SW 1271 (cell line): ENCODE data around the gene APOA4.
A peak's percentile ranks its signal among the peaks of the same experiment; 100 is the strongest.
"Not testable (repeated sequence)": the region's sequence is repeated elsewhere in the genome, so short reads cannot be mapped to it uniquely, and the experiment has no call there.

ENCODE experiments used
- DNase-seq, 2 experiments: peaks; one replicate each; lab custom pipeline; 2025; lab: John Stamatoyannopoulos, UW

APOA4 gene

DNA sequence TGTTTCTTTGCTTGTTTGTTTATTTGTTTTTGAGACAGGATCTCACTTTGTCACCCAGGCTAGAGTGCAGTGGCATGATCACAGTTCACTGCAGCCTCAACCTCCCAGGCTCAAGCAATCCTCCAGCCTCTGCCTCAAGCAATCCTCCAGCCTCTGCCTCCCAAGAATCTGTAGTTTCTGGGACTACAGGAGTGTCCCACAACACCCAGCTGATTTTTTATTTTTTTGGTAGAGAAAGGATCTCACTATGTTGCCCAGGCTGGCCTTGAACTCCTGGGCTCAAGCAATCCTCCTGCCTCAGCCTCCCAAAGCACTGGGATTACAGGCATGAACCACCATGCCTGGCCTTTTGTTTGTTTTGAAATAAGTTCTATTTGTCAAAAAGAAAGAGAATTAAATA, 21.4 kb downstream of the APOA4 start:
- not testable (repeated sequence) for DNase-seq

- no peak for DNase-seq
Observed at GRCh38 chr11:116800610-116801009, 22.5 kb downstream of the APOA4 start.

DNA sequence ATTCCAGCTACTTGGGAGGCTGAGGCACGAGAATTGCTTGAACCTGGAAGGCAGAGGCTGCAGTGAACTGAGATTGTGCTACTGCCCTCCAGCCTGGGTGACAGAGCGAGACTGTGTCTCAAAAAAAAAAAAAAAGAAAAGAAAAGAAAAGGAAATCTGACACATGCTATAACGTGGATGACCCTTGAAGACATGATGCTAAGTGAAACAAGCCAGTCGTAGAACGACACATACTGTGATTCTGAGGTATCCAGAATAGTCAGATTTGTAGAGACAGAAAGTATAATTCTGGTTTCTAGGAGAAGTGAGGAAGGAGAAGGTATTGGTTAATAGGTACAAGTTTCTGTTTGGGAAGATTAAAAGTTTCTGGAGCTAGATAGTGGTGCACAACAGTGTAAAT, 24.7 kb downstream of the APOA4 start:
- no peak for DNase-seq

DNA sequence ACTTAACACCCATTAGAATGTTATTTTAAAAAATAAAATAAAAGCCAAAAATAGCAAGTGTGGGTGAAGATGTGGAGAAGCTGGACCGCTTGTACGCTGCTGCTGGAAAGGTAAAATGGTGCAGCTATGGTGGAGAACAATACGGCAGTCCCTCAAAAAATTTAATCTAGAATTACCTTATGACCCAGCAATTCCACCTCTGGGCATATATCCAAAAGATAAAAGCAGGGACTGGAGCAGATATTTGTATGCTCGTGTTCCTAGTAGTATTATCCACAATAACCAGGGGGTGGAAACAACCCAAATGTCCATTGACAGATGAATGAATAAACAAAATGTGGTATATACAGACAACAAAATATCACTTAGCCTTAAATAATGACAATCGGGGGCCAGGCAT, 25.3 kb downstream of the APOA4 start:
- DNase-seq = no peak

DNA sequence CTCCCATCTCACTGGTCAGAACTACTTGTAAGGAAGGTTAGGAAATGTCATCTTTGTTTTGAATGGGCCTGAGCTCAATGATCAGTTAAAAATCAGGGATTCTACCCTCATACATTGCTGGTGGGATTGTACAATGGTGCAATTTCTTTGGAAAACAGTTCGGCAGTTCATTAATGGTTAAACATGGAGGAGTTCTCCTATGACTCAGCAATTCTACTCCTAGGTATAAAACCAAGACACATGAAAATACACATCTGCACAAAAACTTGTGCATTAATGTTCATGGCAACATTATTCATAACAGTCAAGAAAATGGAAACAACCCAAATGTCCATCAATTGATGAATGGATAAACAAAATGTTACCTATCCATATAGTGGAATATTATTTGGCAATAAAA, 26.6 kb downstream of the APOA4 start:
- DNase-seq = no peak

- no peak for DNase-seq
Observed at GRCh38 chr11:116794851-116795250, 28.3 kb downstream of the APOA4 start.

DNA sequence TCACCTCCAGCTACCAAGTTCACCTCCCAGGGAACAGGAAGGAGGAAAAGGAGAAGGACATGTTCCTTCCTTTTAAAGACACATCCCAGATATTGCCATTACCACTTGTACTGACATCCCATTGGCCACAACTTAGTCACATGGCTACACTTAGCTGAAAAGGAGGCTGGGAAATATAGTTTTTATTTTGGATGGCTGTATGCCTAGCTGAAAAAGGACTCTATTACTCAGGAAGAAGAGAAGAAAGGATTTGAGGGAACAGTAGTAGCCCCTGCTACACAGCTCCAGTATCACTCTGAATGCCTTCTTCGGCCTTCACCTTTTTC, 29.4 kb downstream of the APOA4 start:
- peak in 1 of 2 experiments; percentile 25 for DNase-seq

- DNase-seq = peak in 1 of 2 experiments; percentile 14
Observed at GRCh38 chr11:116792869-116793771, 30.0 kb downstream of the APOA4 start.

DNA sequence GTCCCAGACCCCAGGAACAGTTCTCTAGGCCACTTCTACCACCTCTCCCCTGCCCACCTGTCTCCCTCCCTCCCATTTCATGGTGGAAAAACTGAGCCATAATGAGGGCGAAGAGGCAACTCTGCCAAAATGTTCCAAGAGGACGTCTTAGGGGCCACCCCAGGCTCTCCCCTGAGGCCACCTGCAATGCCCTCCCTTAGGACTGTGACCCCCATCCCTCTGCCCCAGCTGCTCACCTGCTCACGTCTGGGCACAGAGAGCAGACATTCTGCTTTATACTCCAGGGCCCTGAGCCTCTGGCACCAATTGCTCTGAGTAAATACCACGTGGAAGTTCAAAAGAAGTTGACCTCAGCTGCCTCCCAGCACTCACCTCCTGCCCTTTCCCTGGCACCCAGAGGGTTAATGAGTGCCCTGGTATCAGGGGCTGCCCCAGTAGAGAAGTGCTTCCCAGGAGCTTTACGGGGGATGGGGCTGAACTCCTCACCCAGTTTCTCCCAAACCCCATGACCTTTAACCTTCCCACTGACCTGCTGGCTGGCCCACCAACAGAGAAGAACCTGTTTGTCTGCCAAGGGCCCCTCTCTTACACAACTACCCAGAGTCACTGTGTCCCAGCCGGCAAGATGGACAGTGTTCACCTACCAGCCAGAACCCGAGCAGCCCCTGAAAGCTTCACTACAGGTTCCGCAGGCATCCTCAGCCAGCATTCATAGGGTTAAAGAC, 30.8 kb downstream of the APOA4 start:
- no peak for DNase-seq

DNA sequence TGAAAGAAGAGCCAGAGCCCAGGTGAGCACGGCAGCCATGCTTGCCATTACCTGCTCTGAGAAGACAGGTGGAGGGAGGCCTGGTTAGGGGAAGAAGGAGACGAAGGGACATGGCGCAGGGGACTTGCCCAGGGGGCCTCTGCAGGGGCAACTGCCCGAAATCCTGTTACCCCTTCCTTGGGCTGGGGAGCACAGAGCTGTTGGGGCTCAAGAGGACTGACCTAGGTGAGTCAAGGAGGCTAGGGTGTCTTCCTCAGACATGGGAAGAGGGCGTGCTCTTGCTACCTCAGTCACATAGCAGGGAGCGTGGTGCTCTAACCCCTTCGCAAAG, 31.3 kb downstream of the APOA4 start, which contains the start of gene APOA5:
APOA5 (minus strand) TSS at position 67 of the 331 bp plus-strand sequence; CDS start at position 48, 19 bp downstream.
- no peak for DNase-seq

- peak in 1 of 2 experiments; percentile 4 for DNase-seq
Observed at GRCh38 chr11:116791002-116791812, 31.9 kb downstream of the APOA4 start.

GRCh38 chr11:116790167-116791001, 32.7 kb downstream of the APOA4 start:
- DNase-seq = no peak

- DNase-seq = no peak
Observed at GRCh38 chr11:116788975-116789374, 34.1 kb downstream of the APOA4 start.

DNA sequence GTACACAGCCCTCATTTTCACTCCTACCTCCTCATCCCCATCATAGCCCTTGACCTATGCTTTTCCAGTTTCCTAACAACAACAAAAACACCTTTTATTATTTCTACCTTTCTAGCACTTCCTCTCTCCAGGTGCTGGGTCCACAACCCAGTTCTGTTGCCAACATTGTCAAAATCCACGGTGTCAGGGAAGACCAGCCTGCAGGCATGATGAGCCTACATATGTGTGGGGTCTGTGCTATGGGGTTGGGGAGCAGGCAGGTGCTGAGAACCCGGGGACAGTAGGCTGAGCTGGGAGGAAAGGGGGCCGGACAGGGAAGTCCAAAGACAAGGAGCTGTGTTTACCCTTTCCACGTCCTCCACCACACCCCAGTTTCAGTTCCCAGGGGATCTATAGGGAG, 34.6 kb downstream of the APOA4 start:
- DNase-seq = no peak

DNA sequence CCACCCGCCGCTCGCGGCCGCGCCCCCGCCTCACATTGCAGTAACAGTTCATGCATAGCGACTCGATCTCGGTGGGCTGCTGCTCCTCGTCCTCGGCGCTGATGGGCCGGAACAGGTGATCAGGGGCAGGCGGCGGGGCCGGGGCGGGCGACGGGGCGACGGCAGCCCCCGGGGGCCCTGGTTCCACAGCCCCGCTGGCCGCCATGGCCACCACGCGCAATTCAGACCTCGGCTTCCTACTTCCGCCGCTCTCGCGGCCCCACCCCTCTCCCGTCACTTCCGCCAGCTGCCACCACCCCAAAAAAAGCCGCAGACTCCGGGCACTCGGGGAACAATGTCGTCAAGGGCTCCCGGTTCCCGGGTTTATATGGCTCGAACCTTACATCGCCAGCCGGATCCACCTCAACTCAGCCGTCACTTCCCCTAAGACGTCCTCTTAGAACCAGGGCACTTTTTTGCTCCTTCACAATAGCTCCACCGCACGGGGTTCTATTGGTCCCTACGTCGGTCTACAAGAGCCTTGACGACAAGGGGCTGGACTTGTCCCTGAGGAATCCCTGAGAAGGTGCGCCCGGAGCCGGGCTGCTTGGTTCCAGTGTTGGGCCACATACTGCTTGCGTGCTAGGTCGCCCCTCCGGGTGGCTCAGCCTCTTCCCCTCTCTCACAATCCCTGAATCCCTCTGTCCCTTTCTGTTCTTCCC, 35.2 kb downstream of the APOA4 start, which contains the start of gene ZPR1:
ZPR1 (minus strand) TSS at position 238 of the 701 bp plus-strand sequence; CDS start at position 205, 33 bp downstream.
- DNase-seq = peak; percentile 13 to 68

DNA sequence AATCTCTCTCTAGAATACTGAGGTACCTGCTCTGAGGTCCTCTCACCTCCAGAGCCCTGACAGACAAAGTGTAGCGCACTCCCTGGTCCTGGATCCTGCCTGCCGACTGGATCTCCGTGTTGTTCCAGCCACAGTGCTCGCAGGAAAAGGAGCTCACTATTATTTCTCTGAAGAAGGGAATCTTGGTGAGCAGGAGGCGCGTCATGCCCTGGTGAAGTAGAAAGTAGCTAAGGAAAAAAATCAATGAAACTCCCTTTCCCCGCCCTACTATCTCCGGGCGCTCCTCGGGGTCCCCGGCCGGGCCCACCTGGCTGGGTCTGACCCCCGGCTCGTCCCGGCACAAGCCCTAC, 35.7 kb downstream of the APOA4 start:
- no peak for DNase-seq

DNA sequence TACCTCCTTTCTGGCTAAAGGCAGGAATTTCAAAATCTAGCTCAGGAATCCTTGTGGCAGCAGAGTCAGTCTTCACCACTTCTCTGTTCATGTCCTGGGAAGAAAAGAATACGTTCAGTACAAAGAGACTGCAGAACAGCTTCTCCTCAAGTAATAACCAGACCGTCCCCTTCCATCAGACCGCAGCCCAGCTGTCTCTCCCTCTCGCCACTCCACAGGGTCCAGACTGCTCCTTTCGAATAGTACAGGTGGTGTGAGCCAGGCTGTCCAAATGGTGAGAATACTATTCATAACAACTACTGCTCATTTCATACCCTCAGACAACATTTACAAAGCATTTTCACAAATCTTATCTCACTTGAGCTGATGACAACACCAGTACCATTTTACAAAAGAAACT, 36.1 kb downstream of the APOA4 start:
- no peak for DNase-seq

GRCh38 chr11:116786326-116786725, 36.8 kb downstream of the APOA4 start:
- DNase-seq = no peak

- no peak for DNase-seq
Observed at GRCh38 chr11:116782728-116783127, 40.4 kb downstream of the APOA4 start.

GRCh38 chr11:116778556-116778955, 44.5 kb downstream of the APOA4 start:
- DNase-seq = no peak

DNA sequence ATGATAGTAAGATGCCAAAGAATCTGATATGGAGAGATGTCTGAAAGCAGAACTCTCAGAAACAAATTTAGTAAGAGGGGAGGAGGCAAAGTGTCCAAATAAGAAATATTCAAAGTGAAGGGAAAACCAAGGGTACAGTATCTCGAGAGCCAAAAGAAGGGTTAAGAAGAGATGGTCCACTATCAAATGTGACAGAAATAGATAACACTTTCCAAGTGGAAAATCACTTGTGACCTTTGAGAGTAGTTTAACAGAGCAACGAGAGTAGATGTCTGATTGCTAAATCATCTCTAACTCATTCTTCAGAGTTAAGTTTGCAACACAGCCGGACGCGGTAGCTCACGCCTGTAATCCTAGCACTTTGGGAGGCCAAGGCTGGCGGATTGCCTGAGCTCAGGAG, 46.0 kb downstream of the APOA4 start:
- DNase-seq = no peak
